ENCODE data around the gene HDAC4.
"Not testable (repeated sequence)": the region's sequence is repeated elsewhere in the genome, so short reads cannot be mapped to it uniquely, and the experiment has no call there.

The HDAC4 gene

GRCh38 chr2:239283961-239284795 lies 116.6 kb downstream of the HDAC4 start:
- Histone ChIP-seq H4K20me1 (ENCODE audit: insufficient read depth, low read length) (no peaks in the 10 kb centered on the region), H3F3A (ENCODE audit: insufficient read depth, low read length) (no peaks in the 10 kb centered on the region), H3K4me3 (ENCODE audit: low read depth, low read length, poor library complexity, severe bottlenecking) (no peak overlapping the region), H3K27me3 (ENCODE audit: insufficient read depth, low read length) (no peaks in the 10 kb centered on the region), H3K4me1 (ENCODE audit: insufficient read depth, low read length, severe bottlenecking) (no peaks in the 10 kb centered on the region), H3K9me2 (ENCODE audit: low read depth, low read length) (no peaks in the 10 kb centered on the region), H2AFZ (ENCODE audit: low read length) (no peak overlapping the region), H3K9me3 (ENCODE audit: low read length) (no peaks in the 10 kb centered on the region), H3K9ac (ENCODE audit: low read length) (no peak overlapping the region), H3K27ac (ENCODE audit: low read depth, low read length, poor library complexity, severe bottlenecking) (no peak overlapping the region), H3K36me3 (ENCODE audit: insufficient read depth, low read length) (no peaks in the 10 kb centered on the region), H3K4me2 (ENCODE audit: low read length) (no peak overlapping the region), H3K79me2 (ENCODE audit: insufficient read depth, low read length) (no peaks in the 10 kb centered on the region)
- TF ChIP-seq EZH2 (IDR thresholded peaks at IDR 0.05; ENCODE audit: borderline replicate concordance, low read length) (no peak), CTCF (IDR thresholded peaks at IDR 0.05; ENCODE audit: low read length) (no peak)

GRCh38 chr2:239283288-239283945 lies 117.4 kb downstream of the HDAC4 start:
- Histone ChIP-seq H3K9me2 (ENCODE audit: low read depth, low read length) (no peaks in the 10 kb centered on the region), H3K4me1 (ENCODE audit: insufficient read depth, low read length, severe bottlenecking) (no peaks in the 10 kb centered on the region), H3K27me3 (ENCODE audit: insufficient read depth, low read length) (no peaks in the 10 kb centered on the region), H3K4me2 (ENCODE audit: low read length) (no peak overlapping the region), H3K36me3 (ENCODE audit: insufficient read depth, low read length) (no peaks in the 10 kb centered on the region), H2AFZ (ENCODE audit: low read length) (no peak overlapping the region), H4K20me1 (ENCODE audit: insufficient read depth, low read length) (no peaks in the 10 kb centered on the region), H3K79me2 (ENCODE audit: insufficient read depth, low read length) (no peaks in the 10 kb centered on the region), H3K9me3 (ENCODE audit: low read length) (no peaks in the 10 kb centered on the region), H3F3A (ENCODE audit: insufficient read depth, low read length) (no peaks in the 10 kb centered on the region), H3K9ac (ENCODE audit: low read length) (no peak overlapping the region), H3K4me3 (ENCODE audit: low read depth, low read length, poor library complexity, severe bottlenecking) (no peak overlapping the region), H3K27ac (ENCODE audit: low read depth, low read length, poor library complexity, severe bottlenecking) (no peak overlapping the region)
- TF ChIP-seq EZH2 (IDR thresholded peaks at IDR 0.05; ENCODE audit: borderline replicate concordance, low read length) (no peak), CTCF (IDR thresholded peaks at IDR 0.05; ENCODE audit: low read length) (no peak)

- Histone ChIP-seq H3K79me2 (ENCODE audit: insufficient read depth, low read length) (no peaks in the 10 kb centered on the region), H4K20me1 (ENCODE audit: insufficient read depth, low read length) (no peaks in the 10 kb centered on the region), H3K4me1 (ENCODE audit: insufficient read depth, low read length, severe bottlenecking) (no peaks in the 10 kb centered on the region), H3K36me3 (ENCODE audit: insufficient read depth, low read length) (no peaks in the 10 kb centered on the region), H3K9ac (ENCODE audit: low read length) (no peak overlapping the region), H3K9me3 (ENCODE audit: low read length) (no peaks in the 10 kb centered on the region), H3F3A (ENCODE audit: insufficient read depth, low read length) (no peaks in the 10 kb centered on the region), H3K4me2 (ENCODE audit: low read length) (no peak overlapping the region), H2AFZ (ENCODE audit: low read length) (no peak overlapping the region), H3K27me3 (ENCODE audit: insufficient read depth, low read length) (no peaks in the 10 kb centered on the region), H3K27ac (ENCODE audit: low read depth, low read length, poor library complexity, severe bottlenecking) (no peak overlapping the region), H3K9me2 (ENCODE audit: low read depth, low read length) (no peaks in the 10 kb centered on the region), H3K4me3 (ENCODE audit: low read depth, low read length, poor library complexity, severe bottlenecking) (no peak overlapping the region)
- TF ChIP-seq EZH2 (IDR thresholded peaks at IDR 0.05; ENCODE audit: borderline replicate concordance, low read length): no peak
- no peak for TF ChIP-seq CTCF (IDR thresholded peaks at IDR 0.05; ENCODE audit: low read length)
Measured at GRCh38 chr2:239282448-239283287, 118.2 kb downstream of the HDAC4 start.

- H3K9ac ChIP-seq (ENCODE audit: low read length); H3K9me3 ChIP-seq (ENCODE audit: low read length); H3K79me2 ChIP-seq (ENCODE audit: insufficient read depth, low read length); H2AFZ ChIP-seq (ENCODE audit: low read length); H3K27me3 ChIP-seq (ENCODE audit: insufficient read depth, low read length); H3K9me2 ChIP-seq (ENCODE audit: low read depth, low read length); H3F3A ChIP-seq (ENCODE audit: insufficient read depth, low read length); H3K4me1 ChIP-seq (ENCODE audit: insufficient read depth, low read length, severe bottlenecking); H3K4me2 ChIP-seq (ENCODE audit: low read length); H3K27ac ChIP-seq (ENCODE audit: low read depth, low read length, poor library complexity, severe bottlenecking); H4K20me1 ChIP-seq (ENCODE audit: insufficient read depth, low read length); H3K4me3 ChIP-seq (ENCODE audit: low read depth, low read length, poor library complexity, severe bottlenecking); H3K36me3 ChIP-seq (ENCODE audit: insufficient read depth, low read length): not testable (repeated sequence)
Measured at GRCh38 chr2:239280296-239281017, 120.4 kb downstream of the HDAC4 start.
